ENCODE measurements around the gene FBXO24.
"Not testable (repeated sequence)": the region's sequence is repeated elsewhere in the genome, so short reads cannot be mapped to it uniquely, and the experiment has no call there.

FBXO24 gene, protein sequence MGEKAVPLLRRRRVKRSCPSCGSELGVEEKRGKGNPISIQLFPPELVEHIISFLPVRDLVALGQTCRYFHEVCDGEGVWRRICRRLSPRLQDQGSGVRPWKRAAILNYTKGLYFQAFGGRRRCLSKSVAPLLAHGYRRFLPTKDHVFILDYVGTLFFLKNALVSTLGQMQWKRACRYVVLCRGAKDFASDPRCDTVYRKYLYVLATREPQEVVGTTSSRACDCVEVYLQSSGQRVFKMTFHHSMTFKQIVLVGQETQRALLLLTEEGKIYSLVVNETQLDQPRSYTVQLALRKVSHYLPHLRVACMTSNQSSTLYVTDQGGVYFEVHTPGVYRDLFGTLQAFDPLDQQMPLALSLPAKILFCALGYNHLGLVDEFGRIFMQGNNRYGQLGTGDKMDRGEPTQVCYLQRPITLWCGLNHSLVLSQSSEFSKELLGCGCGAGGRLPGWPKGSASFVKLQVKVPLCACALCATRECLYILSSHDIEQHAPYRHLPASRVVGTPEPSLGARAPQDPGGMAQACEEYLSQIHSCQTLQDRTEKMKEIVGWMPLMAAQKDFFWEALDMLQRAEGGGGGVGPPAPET

DNA sequence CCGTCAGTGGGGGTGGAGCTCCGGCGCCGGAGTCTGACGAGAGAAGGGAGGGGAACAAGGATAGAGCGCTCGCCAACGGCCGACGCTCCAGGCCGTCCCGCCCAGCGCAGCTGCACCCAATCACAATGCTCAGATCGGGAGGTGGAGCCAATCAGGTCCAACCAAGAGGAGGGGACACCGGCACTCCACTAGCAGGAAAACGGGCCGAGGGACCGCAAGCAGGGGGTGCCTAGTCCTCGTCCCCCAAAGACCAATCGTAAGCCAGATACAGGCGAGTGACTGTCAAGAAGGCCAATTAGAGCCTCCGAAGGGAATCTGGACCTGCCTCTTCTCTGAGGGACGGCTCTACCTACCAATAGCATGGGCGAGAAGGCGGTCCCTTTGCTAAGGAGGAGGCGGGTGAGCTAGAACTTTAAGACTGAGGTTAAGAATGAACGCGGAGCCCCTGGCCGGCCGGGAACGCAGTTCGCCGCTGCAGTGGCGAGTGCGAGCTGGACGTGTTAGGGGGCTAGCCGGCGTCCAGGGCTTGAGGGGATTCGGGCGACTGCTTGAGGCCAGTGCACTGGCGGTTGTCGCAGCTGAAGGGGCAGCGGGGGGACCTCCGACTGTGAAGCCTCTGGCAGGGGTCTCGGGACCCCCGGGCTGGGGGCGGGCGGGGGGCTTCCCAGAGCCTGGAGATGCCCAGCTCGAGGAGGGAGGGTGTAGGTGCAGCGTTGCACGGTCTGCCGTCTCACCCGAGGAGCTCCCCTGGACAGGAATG is at the start of gene FBXO24:
Gene FBXO24, plus strand, starts transcription at position 63 of the 760 bp plus-strand sequence. Its CDS starts 298 bp downstream, at position 361.
- DNase-seq, result peak; percentile 100

DNA sequence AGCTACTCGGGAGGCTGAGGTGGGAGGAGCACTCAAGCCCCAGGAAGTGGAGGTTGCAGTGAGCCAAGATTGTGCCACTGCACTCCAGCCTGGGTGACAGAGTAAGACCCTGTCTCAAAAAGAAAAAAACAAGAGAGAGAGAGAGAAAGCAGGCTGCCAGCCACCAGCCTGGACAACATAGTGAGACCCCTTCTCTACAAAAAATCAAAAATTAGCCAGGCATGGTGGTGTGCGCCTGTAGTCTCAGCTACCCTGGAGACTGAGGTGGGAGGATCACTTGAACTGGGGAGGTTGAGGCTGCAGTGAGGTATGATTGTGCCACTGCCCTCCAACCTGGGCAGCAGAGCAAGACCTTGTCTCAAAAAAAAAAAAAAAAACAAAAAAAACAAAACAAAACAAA is 49.4 kb upstream of the FBXO24 start:
- DNase-seq, result not testable (repeated sequence)

DNA sequence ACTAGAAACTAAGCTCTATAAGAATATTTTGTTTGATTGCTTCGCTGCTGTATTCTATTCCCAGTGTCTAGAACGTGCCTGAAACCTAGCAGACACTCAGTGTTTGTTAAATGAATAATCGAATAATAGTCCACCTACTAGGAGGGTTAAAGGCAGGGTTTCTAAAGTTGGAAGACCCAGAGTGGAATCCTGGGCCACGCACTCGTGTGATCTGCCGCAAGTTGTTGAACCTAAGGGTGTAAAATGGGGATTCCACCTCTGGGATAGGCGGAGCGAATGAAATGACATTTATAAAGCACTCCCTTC is 47.8 kb upstream of the FBXO24 start:
- DNase-seq, result no peak

DNA sequence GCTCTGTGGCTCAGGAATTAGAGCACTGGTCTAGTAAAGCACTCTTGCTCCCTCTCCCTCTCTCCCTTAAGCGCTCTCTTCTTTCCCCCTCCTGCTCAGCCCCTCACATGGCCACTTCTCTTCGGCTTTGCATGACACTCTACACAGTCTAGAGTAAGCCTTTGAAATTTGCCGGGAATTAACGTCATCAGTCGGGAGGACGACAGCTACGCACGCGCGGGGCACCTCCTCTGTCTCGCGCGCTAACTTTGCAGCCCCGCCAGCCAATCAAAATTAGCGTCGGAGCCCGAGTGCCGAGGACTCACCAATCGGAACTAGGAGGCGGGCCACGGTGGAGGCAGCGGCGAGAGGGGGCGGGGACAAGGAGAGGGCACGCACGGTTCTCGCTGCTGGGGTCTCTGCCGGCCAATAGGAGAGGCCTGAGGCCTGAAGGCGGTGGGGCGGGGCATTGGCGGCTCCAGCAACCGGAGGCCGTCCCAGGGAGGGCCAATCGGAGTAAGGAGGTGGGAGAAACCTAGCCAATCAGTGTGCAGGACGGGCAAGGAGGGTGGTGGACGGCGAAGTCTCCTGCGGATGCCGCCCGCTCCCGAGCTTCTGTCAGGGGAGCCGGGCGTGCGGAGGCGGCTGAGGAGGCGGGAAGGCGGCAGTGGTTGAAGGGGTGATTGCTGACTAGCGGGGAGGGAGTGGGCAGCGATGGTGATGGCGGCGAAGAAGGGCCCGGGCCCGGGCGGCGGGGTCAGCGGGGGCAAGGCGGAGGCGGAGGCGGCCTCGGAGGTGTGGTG is 47.3 kb upstream of the FBXO24 start, which contains the start of gene AGFG2:
Gene AGFG2, plus strand, starts transcription at position 550 of the 782 bp plus-strand sequence. Its CDS starts 144 bp downstream, at position 694.
- DNase-seq, result peak; percentile 99

DNA sequence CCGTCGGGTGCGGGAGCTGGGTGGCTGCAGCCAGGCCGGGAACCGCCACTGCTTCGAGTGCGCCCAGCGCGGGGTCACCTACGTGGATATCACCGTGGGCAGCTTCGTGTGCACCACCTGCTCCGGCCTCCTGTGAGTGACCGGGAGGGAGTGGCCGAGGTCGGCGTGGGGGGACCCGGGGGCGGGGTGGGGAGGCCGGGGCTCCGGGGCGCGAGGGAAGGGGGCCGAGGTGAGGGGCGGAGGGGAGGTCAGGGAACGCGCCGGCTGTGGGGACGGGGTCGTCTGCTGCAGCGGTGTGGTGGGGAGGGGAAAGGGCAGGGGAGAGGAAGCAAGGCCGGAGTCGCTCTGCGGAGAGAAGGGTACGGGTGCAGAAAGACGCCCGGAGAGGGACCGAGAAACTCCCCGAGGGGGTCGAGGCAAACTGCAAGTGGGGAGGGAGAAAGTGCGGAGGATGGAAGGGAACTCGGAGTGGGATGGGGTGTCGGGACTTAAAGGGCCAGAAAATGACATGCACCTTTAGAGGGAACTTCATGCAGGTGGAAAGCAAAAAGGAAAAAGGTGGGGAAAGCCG is 46.6 kb upstream of the FBXO24 start:
- DNase-seq, result no peak

DNA sequence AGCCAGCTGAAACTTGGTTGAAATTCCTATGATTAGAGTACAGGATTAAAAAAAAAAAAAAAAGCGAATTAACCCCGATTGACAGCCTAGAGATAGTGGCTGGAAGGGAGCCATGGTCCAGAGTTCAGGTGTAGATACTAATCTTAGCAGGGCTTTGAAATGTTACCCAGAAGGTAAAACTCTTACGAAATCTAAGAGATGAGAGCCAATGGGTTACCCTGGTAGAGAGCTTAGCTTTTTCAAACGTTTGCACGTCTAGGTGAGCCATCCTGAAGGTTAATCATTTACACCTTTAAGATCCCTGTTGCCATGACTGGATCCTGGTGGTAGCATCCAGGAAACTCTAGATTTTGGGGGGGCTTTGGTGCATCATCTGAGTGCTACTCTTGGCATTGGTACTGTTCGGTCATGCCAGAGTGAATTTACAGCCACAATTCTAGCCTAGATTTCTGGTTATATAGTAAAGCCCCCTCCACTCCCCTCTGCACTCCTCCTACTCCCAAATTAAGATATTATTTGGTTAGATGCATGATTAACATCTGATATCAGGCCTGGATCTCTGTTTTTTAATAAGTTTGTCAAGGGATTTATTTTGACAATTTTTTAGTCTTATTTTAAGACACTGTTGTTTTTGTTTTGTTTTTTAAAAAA is 45.9 kb upstream of the FBXO24 start:
- DNase-seq, result no peak

DNA sequence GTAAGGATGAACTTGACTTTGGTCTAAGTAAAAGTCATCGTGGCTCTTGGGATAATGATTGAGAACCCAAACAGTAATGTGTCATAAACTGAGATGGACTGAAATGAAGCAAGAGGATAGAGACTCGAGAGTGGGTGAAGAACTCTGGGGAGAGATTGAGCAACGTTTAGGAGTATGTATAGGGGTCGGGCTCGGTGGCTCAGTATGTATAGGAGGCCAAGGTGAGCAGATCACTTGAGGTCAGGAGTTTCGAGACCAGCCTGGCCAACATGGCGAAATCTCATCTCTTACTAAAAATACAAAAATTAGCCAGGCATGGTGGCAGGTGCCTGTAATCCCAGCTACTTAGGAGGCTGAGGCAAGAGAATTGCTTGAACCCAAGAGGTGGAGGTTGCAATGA is 44.8 kb upstream of the FBXO24 start:
- DNase-seq, result not testable (repeated sequence)

DNA sequence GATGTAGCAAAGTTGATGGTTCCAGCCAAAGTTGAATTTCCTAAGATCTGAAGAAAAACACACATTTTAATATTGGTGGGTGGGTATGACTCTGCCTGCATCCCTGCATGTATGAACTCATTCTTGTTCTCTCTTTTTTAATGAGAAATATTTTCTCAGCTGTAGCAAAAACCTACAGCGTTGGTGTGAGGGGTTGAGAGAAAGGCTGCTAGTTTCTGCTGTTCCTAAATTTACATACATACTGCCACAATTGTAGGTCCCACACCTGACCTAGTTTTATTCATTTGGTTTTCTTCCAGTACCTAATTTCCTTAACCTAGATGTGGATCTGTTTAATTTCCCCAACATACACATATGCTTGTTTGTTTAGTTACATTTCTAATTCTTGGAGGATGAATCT is 42.5 kb upstream of the FBXO24 start:
- no peak for DNase-seq

DNA sequence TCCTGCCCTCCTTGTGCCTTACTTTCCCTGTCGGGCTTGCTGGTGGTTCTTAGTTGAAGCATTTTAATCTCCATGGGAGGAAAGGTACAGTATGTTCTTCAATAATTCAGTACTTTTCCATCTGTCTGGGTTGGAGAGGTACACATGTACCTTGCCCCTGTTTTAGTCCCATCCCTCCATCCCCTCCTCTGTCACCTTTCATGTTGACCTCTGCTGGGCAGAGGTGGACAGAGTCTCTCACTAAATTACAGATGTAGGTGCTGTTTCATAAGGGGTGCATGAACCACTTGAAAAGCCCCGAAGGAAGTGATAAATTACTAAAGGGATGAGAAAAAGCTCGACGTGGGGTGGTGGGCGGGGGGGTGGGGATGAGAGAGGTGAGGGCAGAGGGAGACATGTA is 41.7 kb upstream of the FBXO24 start:
- no peak for DNase-seq

DNA sequence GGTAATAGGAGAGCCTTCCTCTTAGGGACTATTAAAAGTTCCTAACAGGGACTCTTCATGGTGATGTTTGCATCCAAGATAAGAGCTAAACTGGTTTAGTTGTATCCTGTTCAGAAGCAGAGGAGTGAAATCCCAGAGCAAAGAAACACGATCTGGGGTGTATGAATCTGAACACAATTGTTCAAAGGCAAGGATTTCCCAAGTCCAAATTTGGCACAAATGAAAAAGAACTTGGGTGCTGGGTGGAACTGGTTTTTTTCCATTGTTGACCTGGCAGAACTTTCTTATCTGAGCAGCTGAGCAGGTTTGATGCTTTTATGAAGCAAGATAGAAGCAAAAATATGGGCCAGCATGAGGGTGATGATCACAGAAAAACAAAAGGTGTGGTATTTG is 41.2 kb upstream of the FBXO24 start:
- DNase-seq, result no peak

DNA sequence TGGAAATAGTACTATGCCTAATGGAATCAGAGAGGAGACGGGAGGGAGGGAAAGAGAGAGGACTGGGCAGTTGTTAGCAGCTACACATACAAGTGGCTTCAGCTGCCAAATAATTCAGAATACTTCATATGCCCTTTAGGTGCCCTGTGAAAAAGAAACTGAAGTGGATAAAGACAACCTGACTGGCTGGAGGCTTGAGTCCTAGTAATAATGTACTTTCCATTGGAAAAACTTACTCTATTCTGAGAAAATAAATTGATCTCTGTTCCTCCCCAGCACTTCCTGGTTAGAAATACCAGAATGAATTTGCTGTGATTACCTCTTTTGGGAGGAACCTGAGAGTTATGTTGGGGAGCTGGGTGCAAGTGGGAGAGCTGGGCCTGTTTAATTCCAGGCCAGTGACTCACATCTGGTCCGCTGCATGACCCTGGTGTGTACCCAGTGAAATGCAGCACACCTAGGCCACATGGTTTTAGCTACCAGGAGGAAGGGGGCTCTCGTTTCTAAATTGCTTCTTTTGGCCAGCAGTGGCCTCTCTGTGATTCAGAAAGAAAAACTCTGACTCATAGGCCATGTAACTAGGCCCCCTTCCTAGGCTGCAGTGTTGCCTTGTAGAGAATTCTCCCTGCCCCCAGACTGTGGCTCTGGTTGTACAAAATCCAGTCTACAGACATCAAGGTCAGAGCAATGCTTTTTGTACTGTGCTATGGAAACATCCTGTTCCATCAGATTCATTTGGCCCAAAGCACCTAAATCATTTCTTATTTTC is 40.6 kb upstream of the FBXO24 start:
- no peak for DNase-seq

DNA sequence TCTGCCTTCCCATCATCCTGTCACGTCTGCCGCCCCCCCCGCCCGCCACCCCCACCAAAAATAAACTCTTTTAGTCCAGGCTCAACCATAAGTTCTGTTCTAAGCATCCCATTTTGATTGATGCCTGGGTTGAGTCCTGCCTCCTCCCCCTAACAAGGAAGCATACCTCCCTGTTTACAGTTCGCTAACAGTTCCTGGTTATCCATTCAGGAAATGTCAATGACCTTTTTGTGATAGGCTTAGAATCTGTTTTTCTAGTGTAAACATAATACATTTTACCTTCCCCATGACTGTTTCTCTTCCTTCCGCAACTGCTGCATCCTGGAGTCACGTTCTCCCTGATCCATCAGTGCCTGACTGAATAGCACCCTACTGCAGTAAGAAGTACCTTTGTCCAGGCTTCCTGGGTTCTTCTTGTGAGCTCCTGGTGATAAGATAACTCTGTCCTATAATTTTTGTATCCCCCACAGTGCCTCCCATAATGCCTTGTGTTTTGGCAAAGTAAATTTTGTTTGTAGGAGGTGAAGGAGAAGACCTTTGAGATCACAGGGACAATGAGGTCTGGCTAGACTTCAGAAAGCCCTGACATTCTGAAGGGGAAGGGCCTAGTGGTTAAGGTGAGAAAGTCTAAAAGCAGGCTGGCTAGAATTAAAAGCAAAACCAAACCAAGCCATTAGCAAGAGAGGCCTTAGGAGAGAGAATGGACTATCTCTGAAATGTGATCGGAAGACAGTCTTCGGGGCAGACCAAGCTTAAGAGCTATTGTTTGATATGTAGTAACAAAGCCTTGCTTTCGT is 39.8 kb upstream of the FBXO24 start:
- no peak for DNase-seq

DNA sequence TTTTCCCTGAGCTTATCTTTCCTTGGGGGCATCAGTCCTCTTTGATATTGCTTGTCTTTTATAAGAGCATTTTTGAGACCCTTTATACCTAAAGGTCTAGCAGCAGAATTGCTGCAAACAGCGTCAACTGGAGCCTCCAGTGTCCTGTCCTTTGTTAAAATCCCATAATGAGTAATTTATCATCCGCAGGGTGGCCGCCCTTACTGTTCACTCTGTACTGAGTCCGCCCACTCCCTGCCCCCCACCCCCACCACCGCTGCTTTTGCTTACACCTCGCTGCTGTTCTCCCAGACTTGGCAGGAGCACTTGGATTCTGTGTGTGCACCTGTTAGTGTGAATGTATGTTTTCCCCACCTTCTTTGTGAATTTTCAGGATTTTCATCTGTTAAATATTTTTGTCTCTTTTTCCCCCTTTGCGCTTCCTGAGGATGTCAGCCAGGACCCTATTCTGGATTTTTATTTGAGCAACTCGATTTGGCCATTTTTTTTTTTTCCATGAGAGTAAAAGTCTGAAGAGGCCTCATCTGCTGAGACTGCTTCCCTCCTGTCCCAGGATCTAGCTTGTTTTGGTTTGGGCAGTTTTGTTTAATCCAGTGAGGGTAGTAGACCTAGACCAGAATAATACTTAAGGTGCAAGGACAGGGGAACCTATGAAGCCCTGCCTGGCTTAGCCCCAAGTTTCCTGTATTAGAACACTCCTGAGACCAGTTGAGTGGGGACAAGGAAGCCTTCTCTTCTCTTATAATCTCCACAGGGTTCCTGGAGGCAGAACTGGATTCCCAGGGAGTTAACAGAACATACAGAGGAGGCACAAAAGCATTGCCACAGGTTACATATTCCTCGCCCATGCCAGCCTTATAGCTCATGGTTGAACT is 39.0 kb upstream of the FBXO24 start:
- DNase-seq, result no peak

DNA sequence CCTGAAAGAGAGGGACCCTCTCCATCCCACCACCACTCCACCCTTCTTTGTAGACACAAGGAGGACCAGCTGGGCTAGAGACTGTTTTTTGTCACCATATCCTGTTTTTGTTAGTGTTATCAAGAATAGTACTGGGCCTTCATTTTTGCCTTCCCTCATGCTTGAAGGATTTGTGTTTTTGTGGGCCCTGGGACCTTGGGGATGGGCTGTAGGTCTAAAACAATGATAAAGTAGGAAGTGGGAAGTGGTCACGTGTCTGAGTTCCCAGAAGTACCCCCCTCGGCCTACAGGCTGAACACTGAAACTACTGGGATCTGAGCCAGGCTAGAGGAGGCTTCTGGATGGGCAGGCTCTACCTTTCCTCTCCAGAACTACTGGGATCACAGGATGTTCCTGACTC is 38.3 kb upstream of the FBXO24 start:
- no peak for DNase-seq

DNA sequence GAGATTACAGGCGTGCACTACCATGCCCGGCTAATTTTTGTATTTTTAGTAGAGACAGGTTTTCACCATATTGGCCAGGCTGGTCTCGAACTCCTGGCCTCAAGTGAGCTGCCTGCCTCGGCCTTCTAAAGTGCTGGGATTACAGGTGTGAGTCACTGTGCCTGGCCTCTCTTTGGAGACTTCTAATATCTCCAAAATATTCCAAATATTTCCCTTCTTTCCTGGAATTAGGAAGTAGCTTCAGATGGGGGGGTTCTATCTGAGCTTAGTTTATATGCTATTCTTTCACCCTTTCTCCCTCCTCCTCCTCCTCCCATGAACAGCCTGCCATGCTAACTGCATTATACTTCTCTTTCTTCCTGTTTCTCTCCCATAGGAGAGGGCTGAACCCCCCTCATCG is 37.7 kb upstream of the FBXO24 start:
- DNase-seq, result not testable (repeated sequence)

DNA sequence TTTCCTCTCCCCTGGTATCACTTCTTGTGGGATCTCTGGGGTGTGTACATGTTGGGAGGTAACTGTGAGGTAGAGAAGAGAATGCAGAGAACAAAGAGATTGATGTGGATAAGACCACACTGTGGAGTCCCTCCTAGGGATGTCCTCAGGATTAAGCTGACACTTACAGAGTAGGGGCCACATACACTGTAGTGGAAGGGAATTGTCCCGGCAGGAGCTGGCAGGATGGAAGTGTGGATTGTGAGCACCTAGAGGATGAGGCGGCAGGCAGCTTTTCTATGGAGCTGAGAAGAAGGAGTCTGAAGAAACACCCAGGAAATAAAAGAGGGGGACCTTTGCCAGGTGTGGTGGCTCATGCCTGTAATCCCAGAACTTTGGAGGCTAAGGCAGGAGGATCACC is 33.6 kb upstream of the FBXO24 start:
- DNase-seq, result no peak

DNA sequence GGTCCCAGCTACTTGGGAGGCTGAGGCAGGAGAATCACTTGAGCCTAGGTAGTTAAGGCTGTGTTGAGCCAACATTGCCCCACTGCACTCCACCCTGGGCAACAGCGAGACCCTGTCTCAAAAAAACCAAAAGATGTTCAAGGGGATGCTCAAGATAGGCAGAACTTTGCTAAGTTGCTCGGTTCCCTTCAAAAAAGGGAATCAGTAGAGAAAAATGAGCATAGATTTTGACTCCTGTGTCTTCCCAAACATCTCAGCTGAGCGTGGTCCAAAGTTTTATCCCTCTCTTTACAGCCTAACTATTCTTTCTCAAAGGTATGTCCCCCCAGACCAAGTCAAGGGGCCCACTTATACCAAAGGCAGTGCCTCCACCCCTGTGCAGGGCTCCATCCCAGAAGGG is 33.1 kb upstream of the FBXO24 start:
- no peak for DNase-seq

DNA sequence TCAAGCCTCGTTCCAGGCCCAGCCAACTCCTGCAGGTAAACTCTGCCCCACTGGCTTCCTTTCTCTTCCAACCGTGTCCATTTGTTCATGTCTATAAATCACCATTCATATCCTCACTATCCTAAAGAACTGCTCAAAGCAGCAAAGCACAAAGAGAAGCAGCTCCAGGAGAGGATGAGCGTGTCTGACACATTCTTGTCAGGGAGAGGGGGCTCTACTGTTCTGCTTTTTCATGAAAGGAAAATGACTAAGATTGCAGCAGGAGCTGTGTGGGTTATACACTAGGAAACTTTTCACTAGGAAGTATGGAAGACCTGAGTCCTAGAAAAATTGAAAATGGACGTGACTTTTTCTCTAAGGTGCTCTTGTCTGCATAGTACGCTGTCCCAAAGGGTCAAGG is 30.4 kb upstream of the FBXO24 start:
- DNase-seq, result no peak

DNA sequence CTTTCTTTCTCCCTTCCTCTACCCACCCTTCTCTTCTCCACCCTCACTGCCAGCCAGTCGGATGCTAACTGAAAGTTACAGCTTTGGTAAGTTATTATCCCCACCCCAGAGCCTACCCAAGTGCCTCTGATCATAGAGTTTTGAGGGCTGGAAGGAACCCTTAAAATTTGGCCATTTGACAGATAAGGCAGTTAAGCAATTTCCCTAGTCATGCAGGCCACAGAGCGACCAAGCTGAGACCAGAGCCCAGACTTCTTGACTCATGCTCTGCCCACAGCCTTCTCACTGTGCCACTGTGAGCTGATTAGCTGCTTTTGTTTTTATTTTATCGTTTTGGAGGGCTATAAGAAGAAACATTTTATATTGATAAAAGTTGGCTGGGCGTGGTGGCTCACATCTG is 29.6 kb upstream of the FBXO24 start:
- DNase-seq, result no peak

DNA sequence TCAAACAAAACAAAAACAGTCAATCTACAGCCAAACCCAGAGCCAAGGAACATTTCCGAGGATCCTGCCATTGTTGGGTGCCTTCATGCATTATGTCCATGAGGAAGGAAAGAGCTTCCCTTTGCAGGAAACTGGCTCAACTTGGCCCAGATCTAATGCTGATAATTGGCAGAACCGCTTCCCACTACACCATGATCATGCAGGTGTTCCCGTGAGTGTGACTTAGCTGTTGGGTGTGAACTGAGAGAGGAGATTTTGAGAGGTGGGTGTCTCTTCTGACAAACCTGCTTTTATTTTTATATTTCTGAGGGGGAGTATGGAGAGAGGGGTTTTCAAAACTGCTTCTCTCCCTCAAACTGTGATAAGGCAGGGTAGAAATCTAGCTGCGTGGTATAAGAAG is 27.0 kb upstream of the FBXO24 start:
- DNase-seq, result no peak

All from DMS79 (cell line).